Prostate gland (tissue), 2 donors: ENCODE data around the gene SNPH.

Experiments
- CTCF ChIP-seq, 4 experiments: fragments of 200-600 bp in 2 of 4; fragments of 450-650 bp in 2 of 4; sonication (generic) in 2 of 4; IDR thresholded peaks; 1 replicate in 3 of 4; 2 replicates in 1 of 4; pipeline ENCODE4 v1.5.1; 2016 to 2019; ENCODE audit warnings: antibody characterized with exemption in 4 of 4, mild to moderate bottlenecking in 2 of 4, moderate library complexity in 2 of 4
- POLR2A ChIP-seq: fragments of 450-650 bp; IDR thresholded peaks from one replicate; pipeline ENCODE4 v1.6.1; 2016; ENCODE audit warnings: antibody characterized with exemption, mild to moderate bottlenecking

DNA sequence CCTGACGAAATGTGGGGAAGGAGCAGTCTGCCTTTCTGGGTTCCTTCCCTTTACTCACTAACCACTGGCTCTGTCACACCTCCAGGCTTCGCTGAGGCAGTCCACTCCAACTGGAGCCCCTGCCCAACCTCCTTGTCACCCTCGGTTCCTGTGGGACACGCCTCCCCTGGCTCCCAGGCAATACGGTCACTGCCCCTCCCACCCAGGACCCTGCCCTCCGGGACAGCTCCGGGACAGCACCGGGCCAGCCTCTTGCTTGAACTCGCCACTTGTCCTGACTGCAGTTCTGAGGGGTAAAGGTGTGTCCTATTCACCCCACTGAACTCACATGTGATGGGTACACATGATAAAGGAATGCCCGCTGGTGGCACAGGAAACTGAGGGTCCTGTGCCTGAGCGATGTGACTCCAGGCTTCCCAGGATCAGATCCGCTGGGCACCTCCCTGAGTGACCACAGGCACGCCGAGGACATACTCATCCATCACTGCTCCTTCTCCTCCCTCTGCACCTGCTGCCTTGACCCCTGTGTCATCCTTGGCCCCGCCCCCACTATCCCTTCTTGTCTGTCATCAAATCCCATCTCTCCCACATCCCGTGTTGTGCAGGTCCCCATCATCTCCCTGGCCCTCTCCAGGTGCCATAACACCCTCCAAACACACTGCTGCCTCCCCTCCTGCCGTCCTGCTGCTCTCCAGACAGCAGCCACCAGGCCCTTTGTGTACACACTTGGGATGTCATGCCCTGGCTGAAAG, 55.0 kb downstream of the SNPH start:
- TF ChIP-seq CTCF (IDR thresholded peaks at IDR 0.05) = no peak
- no peak for TF ChIP-seq POLR2A
